ENCODE measurements around the gene RGS7. TPM values are rescaled to one million over a fixed set of nuclear protein-coding genes. Genes with fewer than 3 reads are reported as not detected.

RGS7 gene
- total and polyA plus RNA-seq, 2 of the 8 experiments (the other 6 are each of a cell fraction or from before 2014, with no cell fraction given) = 1.6 to 3.0 TPM

DNA sequence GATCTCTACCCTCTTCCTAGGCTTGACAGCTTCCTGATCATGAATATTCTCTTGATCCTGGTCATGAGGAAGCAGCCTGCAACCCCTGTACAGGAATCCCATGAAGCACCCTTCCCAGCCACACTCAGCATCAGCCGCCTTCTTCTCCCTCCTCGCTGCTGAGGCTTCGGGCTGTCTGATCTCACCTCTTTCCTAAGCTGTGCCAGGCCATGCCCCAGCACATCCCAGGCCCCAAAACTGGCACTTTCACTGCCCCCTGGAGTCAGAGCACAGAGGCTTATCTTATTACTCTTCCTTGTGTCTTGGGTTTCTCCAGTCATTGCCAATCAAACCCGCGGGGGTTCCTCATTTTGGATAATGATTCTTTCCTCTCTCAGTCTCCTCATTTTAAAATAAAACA lies 259.5 kb downstream of the RGS7 start:
- Histone ChIP-seq H4K20me1 (replicated peaks in 1 of 2; ENCODE audit: control insufficient read depth in 1 of 2, insufficient read depth in 2 of 2, low read length in 2 of 2) (no peaks in the 10 kb centered on the region), H3K4me2 (ENCODE audit: insufficient read depth in 1 of 2, low read depth in 2 of 2, low read length in 2 of 2) (no peak overlapping the region), H2BK20ac (ENCODE audit: low read length) (no peak overlapping the region), H3K4me1 (replicated peaks in 1 of 4; ENCODE audit: control insufficient read depth in 3 of 4, insufficient read depth in 4 of 4, low read length in 3 of 4) (peaks cover 0 to 6% (median 3%) of the 10 kb centered on the region in 4 experiments; a peak in 3 of 7 replicates), H3K9ac (replicated peaks in 1 of 4; ENCODE audit: extremely low read depth in 1 of 4, low read depth in 3 of 4, low read length in 3 of 4) (no peak overlapping the region), H4K91ac (replicated peaks; ENCODE audit: insufficient read length, low read length) (no peak overlapping the region), H3K36me3 (ENCODE audit: control insufficient read depth in 2 of 4, insufficient read depth in 4 of 4, low read length in 3 of 4) (no peaks in the 10 kb centered on the region), H4K8ac (ENCODE audit: extremely low read depth, insufficient read depth, low read length) (no peak overlapping the region), H3K4me3 (ENCODE audit: extremely low read depth in 1 of 4, insufficient read depth in 2 of 4, low read depth in 3 of 4, low read length in 4 of 4) (no peak overlapping the region), H3K79me2 (ENCODE audit: control insufficient read depth in 1 of 2, insufficient read depth in 2 of 2, low read length in 2 of 2) (no peaks in the 10 kb centered on the region), H2BK5ac (ENCODE audit: low read depth, low read length) (no peak overlapping the region), H3K27me3 (replicated peaks in 1 of 4; ENCODE audit: control insufficient read depth in 3 of 4, extremely low read depth in 1 of 4, insufficient read depth in 3 of 4, low read length in 3 of 4) (no peaks in the 10 kb centered on the region), H3K14ac (ENCODE audit: insufficient read length) (no peak overlapping the region), H2BK12ac (ENCODE audit: low read depth, low read length) (0 out of 2 replicates have a peak overlapping the region, but pooled peaks have one; percentile 6), H4K5ac (ENCODE audit: insufficient read length, low read depth, low read length) (no peak overlapping the region), H2AK5ac (ENCODE audit: low read depth, low read length) (no peak overlapping the region), H2BK15ac (ENCODE audit: low read length) (no peak overlapping the region), H3K23ac (ENCODE audit: insufficient read length) (no peak overlapping the region), H2BK120ac (replicated peaks; ENCODE audit: low read depth, low read length) (no peak overlapping the region), H3K27ac (ENCODE audit: low read depth, low read length) (no peak overlapping the region), H2AFZ (ENCODE audit: low read length) (no peak overlapping the region), H3K79me1 (ENCODE audit: low read depth, low read length) (no peaks in the 10 kb centered on the region), H3K4ac (replicated peaks; ENCODE audit: insufficient read length, low read depth, low read length) (no peak overlapping the region), H3K56ac (replicated peaks; ENCODE audit: insufficient read length, low read depth, low read length) (no peak overlapping the region), H3K9me3 (ENCODE audit: insufficient read depth in 2 of 2, low read depth in 1 of 2, low read length in 1 of 2) (no peaks in the 10 kb centered on the region), H3K23me2 (ENCODE audit: low read depth, low read length) (no peaks in the 10 kb centered on the region), H3K18ac (ENCODE audit: extremely low read depth, low read length) (0 out of 2 replicates have a peak overlapping the region, but pooled peaks have one; percentile 9)
- ChIA-PET POLR2A (ENCODE audit: partially characterized antibody) (no interaction called here), CTCF (ENCODE audit: partially characterized antibody) (interaction anchor here (0.7 to 1.8 kb wide), 9 partner anchors 8 to 367 kb away, joined by 3 to 9 read pairs (median 4); no protein-coding TSS in a partner anchor)
- 90% methylated on average over 5 of the region's 5 CpGs; no CpG with 5 or more reads in 1 of the 2 experiments for WGBS, 2 experiments (ENCODE audit: extremely low coverage in 1 of 2, insufficient coverage in 1 of 2, insufficient read length in 1 of 2, insufficient replicate concordance in 2 of 2, low coverage in 1 of 2, low lambda C conversion rate in 2 of 2, missing lambda C conversion rate in 1 of 2)
- TF ChIP-seq RAD21 (IDR thresholded peaks at IDR 0.05 in 1 of 2, conservative IDR thresholded peaks at IDR 0.05 in 1 of 2; ENCODE audit: low read depth in 2 of 2, low read length in 2 of 2) (peak; percentile 17 to 43; a peak in 3 of 4 replicates), GTF2F1 (IDR thresholded peaks at IDR 0.05; ENCODE audit: borderline replicate concordance, low read depth, low read length) (no peak), SUZ12 (IDR thresholded peaks at IDR 0.05; ENCODE audit: low read length) (no peak), CREB1 (IDR thresholded peaks at IDR 0.05) (no peak), YY1 (IDR thresholded peaks at IDR 0.05; ENCODE audit: low read depth, low read length) (no peak)
- TF ChIP-seq, protein P1, sequence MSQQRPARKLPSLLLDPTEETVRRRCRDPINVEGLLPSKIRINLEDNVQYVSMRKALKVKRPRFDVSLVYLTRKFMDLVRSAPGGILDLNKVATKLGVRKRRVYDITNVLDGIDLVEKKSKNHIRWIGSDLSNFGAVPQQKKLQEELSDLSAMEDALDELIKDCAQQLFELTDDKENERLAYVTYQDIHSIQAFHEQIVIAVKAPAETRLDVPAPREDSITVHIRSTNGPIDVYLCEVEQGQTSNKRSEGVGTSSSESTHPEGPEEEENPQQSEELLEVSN (IDR thresholded peaks at IDR 0.05) = no peak
- TF ChIP-seq, protein P2, sequence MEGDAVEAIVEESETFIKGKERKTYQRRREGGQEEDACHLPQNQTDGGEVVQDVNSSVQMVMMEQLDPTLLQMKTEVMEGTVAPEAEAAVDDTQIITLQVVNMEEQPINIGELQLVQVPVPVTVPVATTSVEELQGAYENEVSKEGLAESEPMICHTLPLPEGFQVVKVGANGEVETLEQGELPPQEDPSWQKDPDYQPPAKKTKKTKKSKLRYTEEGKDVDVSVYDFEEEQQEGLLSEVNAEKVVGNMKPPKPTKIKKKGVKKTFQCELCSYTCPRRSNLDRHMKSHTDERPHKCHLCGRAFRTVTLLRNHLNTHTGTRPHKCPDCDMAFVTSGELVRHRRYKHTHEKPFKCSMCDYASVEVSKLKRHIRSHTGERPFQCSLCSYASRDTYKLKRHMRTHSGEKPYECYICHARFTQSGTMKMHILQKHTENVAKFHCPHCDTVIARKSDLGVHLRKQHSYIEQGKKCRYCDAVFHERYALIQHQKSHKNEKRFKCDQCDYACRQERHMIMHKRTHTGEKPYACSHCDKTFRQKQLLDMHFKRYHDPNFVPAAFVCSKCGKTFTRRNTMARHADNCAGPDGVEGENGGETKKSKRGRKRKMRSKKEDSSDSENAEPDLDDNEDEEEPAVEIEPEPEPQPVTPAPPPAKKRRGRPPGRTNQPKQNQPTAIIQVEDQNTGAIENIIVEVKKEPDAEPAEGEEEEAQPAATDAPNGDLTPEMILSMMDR (IDR thresholded peaks at IDR 0.05; ENCODE audit: control extremely low read depth in 1 of 3, insufficient read depth in 1 of 3, low read depth in 1 of 3, low read length in 3 of 3) = peak in 2 of 3 experiments; percentile 20 to 23; a peak in 1 of 4 replicates
- no peak for FAIRE-seq
- no peak for DNase-seq (ENCODE audit: low read depth in 1 of 2, low spot score in 2 of 2)
